ENCODE measurements around the gene UBE2R2.

DNA sequence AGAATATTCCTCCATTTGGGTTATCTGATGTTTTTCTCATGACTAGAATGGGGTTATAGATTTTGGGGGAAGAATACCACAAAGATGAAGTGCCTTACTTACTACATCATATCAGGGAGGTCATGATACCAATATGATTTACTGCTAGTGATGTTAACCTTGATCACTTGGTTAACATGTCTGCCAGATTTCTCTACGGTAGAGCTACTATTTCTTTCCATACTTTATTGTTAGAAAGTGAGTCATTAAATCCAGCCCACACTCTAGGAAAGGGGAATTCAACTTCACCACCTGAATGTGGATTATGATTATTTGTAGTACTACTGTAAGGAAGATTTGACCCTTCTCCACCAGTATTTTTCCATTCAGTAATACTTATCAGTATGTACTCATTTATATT is 64.7 kb downstream of the UBE2R2 start:
- TF ChIP-seq, protein P1, sequence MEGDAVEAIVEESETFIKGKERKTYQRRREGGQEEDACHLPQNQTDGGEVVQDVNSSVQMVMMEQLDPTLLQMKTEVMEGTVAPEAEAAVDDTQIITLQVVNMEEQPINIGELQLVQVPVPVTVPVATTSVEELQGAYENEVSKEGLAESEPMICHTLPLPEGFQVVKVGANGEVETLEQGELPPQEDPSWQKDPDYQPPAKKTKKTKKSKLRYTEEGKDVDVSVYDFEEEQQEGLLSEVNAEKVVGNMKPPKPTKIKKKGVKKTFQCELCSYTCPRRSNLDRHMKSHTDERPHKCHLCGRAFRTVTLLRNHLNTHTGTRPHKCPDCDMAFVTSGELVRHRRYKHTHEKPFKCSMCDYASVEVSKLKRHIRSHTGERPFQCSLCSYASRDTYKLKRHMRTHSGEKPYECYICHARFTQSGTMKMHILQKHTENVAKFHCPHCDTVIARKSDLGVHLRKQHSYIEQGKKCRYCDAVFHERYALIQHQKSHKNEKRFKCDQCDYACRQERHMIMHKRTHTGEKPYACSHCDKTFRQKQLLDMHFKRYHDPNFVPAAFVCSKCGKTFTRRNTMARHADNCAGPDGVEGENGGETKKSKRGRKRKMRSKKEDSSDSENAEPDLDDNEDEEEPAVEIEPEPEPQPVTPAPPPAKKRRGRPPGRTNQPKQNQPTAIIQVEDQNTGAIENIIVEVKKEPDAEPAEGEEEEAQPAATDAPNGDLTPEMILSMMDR (IDR thresholded peaks at IDR 0.05), result no peak
- TF ChIP-seq POLR2A (IDR thresholded peaks at IDR 0.05), result no peak

Data from Peyer's patch (tissue), 4 donors.